Neural crest cell (in vitro differentiated cells): ENCODE data around the gene NMUR1. TPM values are rescaled to one million over a fixed set of nuclear protein-coding genes. Genes with fewer than 3 reads are reported as not detected.

Experiments
- DNase-seq: peaks from one replicate; pipeline ENCODE4 v3.0.0; 2021; ENCODE audit warnings: low read depth, mixed read lengths, low spot score
- H3K27ac Mint-ChIP-seq: one replicate; pipeline ENCODE4 v1.8.0; 2021; ENCODE audit warnings: mild to moderate bottlenecking, mixed read lengths; ENCODE audit not compliant: unreplicated experiment
- H3K27me3 Mint-ChIP-seq: 2 replicates; pipeline ENCODE4 v1.8.0; 2021; ENCODE audit warnings: low read depth, mild to moderate bottlenecking, mixed read lengths
- H3K36me3 Mint-ChIP-seq: 2 replicates; pipeline ENCODE4 v1.8.0; 2021; ENCODE audit warnings: low read depth, mild to moderate bottlenecking, mixed read lengths
- H3K4me1 Mint-ChIP-seq: 2 replicates; pipeline ENCODE4 v1.8.0; 2021; ENCODE audit warnings: mixed read lengths
- H3K4me3 Mint-ChIP-seq: one replicate; pipeline ENCODE4 v1.8.0; 2021; ENCODE audit warnings: mild to moderate bottlenecking, mixed read lengths
- H3K9me3 Mint-ChIP-seq: 2 replicates; pipeline ENCODE4 v1.8.0; 2021; ENCODE audit warnings: mixed read lengths
- CTCF ChIP-seq: fragments of 200-600 bp; sonication (generic); conservative IDR thresholded peaks from 2 replicates; pipeline ENCODE4 v1.5.0; 2021; ENCODE audit warnings: antibody characterized with exemption, mild to moderate bottlenecking
- total RNA-seq: library from RNA; stranded (reverse); gene quantifications from 2 replicates; pipeline ENCODE4 v1.2.1, GENCODE V29; 2021

The NMUR1 gene
- total RNA-seq, 1 donor from 2014 or later: not detected

GRCh38 chr2:231541645-231542044 is 11.4 kb upstream of the NMUR1 start:
- H3K36me3 Mint-ChIP-seq: peaks cover 2% of the 10 kb centered on the region
- no peak for DNase-seq
- peak; percentile 25 for TF ChIP-seq CTCF
- peaks cover 17% of the 10 kb centered on the region for H3K4me1 Mint-ChIP-seq
- no peaks in the 10 kb centered on the region for H3K27me3 Mint-ChIP-seq
- H3K27ac Mint-ChIP-seq: no peak overlapping the region
- H3K4me3 Mint-ChIP-seq: no peak overlapping the region
- H3K9me3 Mint-ChIP-seq: peaks cover 9% of the 10 kb centered on the region

DNA sequence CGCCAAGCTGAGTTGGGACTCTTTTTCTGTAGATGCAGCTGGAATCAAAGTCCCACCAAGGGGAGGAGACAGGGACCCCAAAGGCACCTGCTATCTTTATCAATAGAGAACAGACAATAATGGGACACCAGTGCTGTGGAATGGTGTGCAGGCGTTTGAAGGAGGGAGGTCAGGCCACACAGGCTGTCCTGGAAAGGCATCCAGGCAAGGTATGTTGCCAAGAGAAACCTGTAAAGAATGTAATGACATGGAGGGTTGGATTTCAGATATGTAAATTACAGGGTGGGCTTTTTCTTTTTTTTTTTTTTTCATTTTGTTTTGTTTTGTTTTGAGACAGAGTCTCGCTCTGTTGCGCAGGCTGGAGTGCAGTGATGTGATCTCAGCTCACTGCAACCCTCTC is 9.7 kb upstream of the NMUR1 start:
- Mint-ChIP-seq H3K27ac (no peak overlapping the region), H3K4me3 (no peak overlapping the region), H3K9me3 (peaks cover 7% of the 10 kb centered on the region), H3K36me3 (peaks cover 2% of the 10 kb centered on the region), H3K27me3 (no peaks in the 10 kb centered on the region), H3K4me1 (peaks cover 10% of the 10 kb centered on the region)
- TF ChIP-seq CTCF: no peak
- no peak for DNase-seq

GRCh38 chr2:231535961-231536360 is 5.7 kb upstream of the NMUR1 start:
- peaks cover 7% of the 10 kb centered on the region for H3K4me1 Mint-ChIP-seq
- H3K27ac Mint-ChIP-seq: no peak overlapping the region
- H3K9me3 Mint-ChIP-seq: no peaks in the 10 kb centered on the region
- no peaks in the 10 kb centered on the region for H3K36me3 Mint-ChIP-seq
- DNase-seq: no peak
- H3K4me3 Mint-ChIP-seq: no peak overlapping the region
- H3K27me3 Mint-ChIP-seq: peaks cover 8% of the 10 kb centered on the region
- no peak for TF ChIP-seq CTCF

GRCh38 chr2:231533777-231534125 is 3.5 kb upstream of the NMUR1 start:
- H3K36me3 Mint-ChIP-seq: no peaks in the 10 kb centered on the region
- H3K27ac Mint-ChIP-seq: no peak overlapping the region
- no peaks in the 10 kb centered on the region for H3K9me3 Mint-ChIP-seq
- H3K27me3 Mint-ChIP-seq: peaks cover 25% of the 10 kb centered on the region
- no peak overlapping the region for H3K4me3 Mint-ChIP-seq
- no peaks in the 10 kb centered on the region for H3K4me1 Mint-ChIP-seq
- no peak for TF ChIP-seq CTCF
- DNase-seq: no peak

GRCh38 chr2:231533086-231533776 is 3.0 kb upstream of the NMUR1 start:
- H3K27ac Mint-ChIP-seq: no peak overlapping the region
- peaks cover 29% of the 10 kb centered on the region for H3K27me3 Mint-ChIP-seq
- H3K4me3 Mint-ChIP-seq: no peak overlapping the region
- DNase-seq: no peak
- H3K36me3 Mint-ChIP-seq: no peaks in the 10 kb centered on the region
- no peak for TF ChIP-seq CTCF
- H3K9me3 Mint-ChIP-seq: no peaks in the 10 kb centered on the region
- H3K4me1 Mint-ChIP-seq: no peaks in the 10 kb centered on the region

- Mint-ChIP-seq H3K4me1 (no peaks in the 10 kb centered on the region), H3K4me3 (no peak overlapping the region), H3K9me3 (no peaks in the 10 kb centered on the region), H3K27me3 (peaks cover 30% of the 10 kb centered on the region), H3K36me3 (no peaks in the 10 kb centered on the region), H3K27ac (no peak overlapping the region)
- DNase-seq: no peak
- TF ChIP-seq CTCF: no peak
These were observed 2.5 kb upstream of the NMUR1 start for GRCh38 chr2:231532756-231533035.
